Esophagus muscularis mucosa (tissue), 4 donors: ENCODE data around the gene RNF40. TPM values are rescaled to one million over a fixed set of nuclear protein-coding genes. Genes with fewer than 3 reads are reported as not detected.

Experiments
- DNase-seq: peaks from one replicate; pipeline ENCODE4 v3.0.0-alpha.2; 2017; ENCODE audit errors: extremely low spot score
- H3K27ac ChIP-seq, 4 donors: fragments of 200-600 bp; sonication (generic); replicated peaks in 1 of 4; 1 replicate in 3 of 4; 2 replicates in 1 of 4; pipeline ENCODE4 v1.5.1; 2016 to 2019; ENCODE audit warnings: mild to moderate bottlenecking in 1 of 4
- H3K27me3 ChIP-seq, 4 donors: fragments of 200-600 bp; sonication (generic); one replicate each; pipeline versions ENCODE4 v1.5.1 to v1.6.0; 2016 to 2019
- H3K36me3 ChIP-seq, 4 donors: fragments of 200-600 bp; sonication (generic); one replicate each; pipeline ENCODE4 v1.5.1; 2016 to 2019
- H3K4me1 ChIP-seq, 4 donors: fragments of 200-600 bp; sonication (generic); one replicate each; pipeline ENCODE4 v1.5.1; 2016 to 2019
- H3K4me3 ChIP-seq, 4 donors: fragments of 200-600 bp; sonication (generic); 1 replicate in 2 of 4; 2 replicates in 2 of 4; pipeline ENCODE4 v1.5.1; 2016 to 2019; ENCODE audit warnings: mild to moderate bottlenecking in 4 of 4, moderate library complexity in 1 of 4
- H3K9me3 ChIP-seq, 4 donors: fragments of 200-600 bp; sonication (generic); 1 replicate in 3 of 4; 2 replicates in 1 of 4; pipeline ENCODE4 v1.5.1; 2016 to 2019
- EP300 ChIP-seq: sonication (generic); formaldehyde crosslinking; IDR thresholded peaks from one replicate; pipeline ENCODE4 v1.6.1; 2017; ENCODE audit warnings: antibody characterized with exemption
- POLR2A ChIP-seq: fragments of 450-650 bp; IDR thresholded peaks from one replicate; pipeline ENCODE4 v1.6.1; 2017; ENCODE audit warnings: antibody characterized with exemption, moderate library complexity, mild to moderate bottlenecking, low read depth
- POLR2AphosphoS5 ChIP-seq, 2 donors: sonication (generic); formaldehyde crosslinking; IDR thresholded peaks; one replicate each; pipeline ENCODE4 v1.6.1; 2017; ENCODE audit warnings: antibody characterized with exemption in 2 of 2
- WGBS: methylation state at CpG from one replicate; pipeline ENCODE4 v1.1.5; 2018; 5-methylcytosine and 5-hydroxymethylcytosine counted together
- intact Hi-C: fragments of 100-400 bp; cut with DNase I; formaldehyde crosslinking; loops from one replicate; pipeline ENCODE4 v1.15.1; 2023
- total RNA-seq, 4 donors: library from RNA; depleted of rRNA; stranded (reverse); fragments of >200 nt; gene quantifications; one replicate each; pipeline versions ENCODE4 v1.1.0 to v1.2.1, GENCODE V29; 2016
- TF ChIP-seq, protein P1 (sequence below), 3 experiments: fragments of 200-600 bp in 2 of 3; fragments of 450-650 bp in 1 of 3; sonication (generic) in 2 of 3; IDR thresholded peaks; one replicate each; pipeline ENCODE4 v1.5.1; 2017 to 2019; ENCODE audit warnings: antibody characterized with exemption in 3 of 3, mild to moderate bottlenecking in 2 of 3, moderate library complexity in 1 of 3

The RNF40 gene
- total RNA-seq, 4 donors from 2014 or later, result 61.9 to 86.9 (median 67.0) TPM

DNA sequence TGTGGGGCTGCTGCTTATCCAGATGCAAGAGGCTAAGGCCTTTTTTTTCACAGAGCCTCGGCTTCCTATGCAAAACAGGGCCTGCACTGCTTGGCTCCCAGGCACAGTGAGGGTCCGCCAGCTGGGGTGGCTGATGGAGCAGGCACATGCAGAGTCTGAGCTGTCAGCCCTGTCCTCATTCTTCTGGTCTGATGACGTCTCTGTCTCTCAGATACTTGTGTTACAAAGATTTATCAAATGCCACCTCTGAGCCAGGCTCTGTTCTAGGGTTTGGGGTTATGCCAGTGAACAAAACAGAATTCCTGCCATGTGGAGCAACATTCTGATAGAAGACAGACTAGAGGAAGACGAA is 4.8 kb downstream of the RNF40 start:
- H3K27ac ChIP-seq, result no peak overlapping the region
- no peaks in the 10 kb centered on the region for H3K9me3 ChIP-seq
- H3K27me3 ChIP-seq, result no peaks in the 10 kb centered on the region
- WGBS, result 59% methylated on average over 4 of the region's 4 CpGs
- TF ChIP-seq POLR2A (no peak), EP300 (no peak), POLR2AphosphoS5 (IDR thresholded peaks at IDR 0.05) (no peak)
- TF ChIP-seq, protein P1, sequence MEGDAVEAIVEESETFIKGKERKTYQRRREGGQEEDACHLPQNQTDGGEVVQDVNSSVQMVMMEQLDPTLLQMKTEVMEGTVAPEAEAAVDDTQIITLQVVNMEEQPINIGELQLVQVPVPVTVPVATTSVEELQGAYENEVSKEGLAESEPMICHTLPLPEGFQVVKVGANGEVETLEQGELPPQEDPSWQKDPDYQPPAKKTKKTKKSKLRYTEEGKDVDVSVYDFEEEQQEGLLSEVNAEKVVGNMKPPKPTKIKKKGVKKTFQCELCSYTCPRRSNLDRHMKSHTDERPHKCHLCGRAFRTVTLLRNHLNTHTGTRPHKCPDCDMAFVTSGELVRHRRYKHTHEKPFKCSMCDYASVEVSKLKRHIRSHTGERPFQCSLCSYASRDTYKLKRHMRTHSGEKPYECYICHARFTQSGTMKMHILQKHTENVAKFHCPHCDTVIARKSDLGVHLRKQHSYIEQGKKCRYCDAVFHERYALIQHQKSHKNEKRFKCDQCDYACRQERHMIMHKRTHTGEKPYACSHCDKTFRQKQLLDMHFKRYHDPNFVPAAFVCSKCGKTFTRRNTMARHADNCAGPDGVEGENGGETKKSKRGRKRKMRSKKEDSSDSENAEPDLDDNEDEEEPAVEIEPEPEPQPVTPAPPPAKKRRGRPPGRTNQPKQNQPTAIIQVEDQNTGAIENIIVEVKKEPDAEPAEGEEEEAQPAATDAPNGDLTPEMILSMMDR (IDR thresholded peaks at IDR 0.05), result no peak
- peaks cover 20 to 24% (median 23%) of the 10 kb centered on the region in 4 donors for H3K4me1 ChIP-seq
- intact Hi-C loops, result no loop called here
- H3K36me3 ChIP-seq, result peaks cover 78 to 90% (median 88%) of the 10 kb centered on the region in 4 donors
- DNase-seq, result no peak
- no peak overlapping the region for H3K4me3 ChIP-seq

DNA sequence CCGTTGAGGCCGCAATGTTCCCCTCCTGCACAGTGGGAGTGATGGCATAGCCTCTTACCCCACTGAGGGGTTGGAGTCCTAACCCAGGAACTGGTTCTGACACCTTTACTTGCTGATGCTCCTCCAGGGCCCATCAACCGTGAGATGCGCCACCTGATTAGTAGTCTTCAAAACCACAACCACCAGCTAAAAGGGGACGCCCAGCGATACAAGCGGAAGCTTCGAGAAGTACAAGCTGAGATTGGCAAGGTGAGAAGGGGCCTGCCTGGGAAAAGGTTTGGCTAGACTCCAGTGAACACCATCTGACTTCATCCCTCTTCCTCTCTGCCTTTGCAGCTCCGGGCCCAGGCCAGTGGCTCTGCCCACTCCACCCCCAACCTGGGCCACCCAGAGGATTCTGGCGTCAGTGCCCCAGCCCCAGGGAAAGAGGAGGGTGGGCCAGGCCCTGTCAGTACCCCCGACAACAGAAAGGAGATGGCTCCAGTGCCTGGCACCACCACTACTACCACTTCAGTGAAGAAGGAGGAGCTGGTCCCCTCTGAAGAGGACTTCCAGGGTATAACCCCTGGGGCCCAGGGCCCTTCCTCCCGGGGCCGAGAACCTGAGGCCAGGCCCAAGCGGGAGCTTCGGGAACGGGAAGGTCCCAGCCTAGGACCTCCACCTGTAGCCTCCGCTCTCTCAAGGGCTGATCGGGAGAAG is 5.8 kb downstream of the RNF40 start:
- Histone ChIP-seq H3K4me3 (no peak overlapping the region), H3K27ac (peak overlapping the region in 1 of 4 donors; percentile 14), H3K27me3 (no peaks in the 10 kb centered on the region), H3K36me3 (peaks cover 88 to 100% (median 98%) of the 10 kb centered on the region in 4 donors), H3K9me3 (no peaks in the 10 kb centered on the region), H3K4me1 (peaks cover 15 to 20% (median 19%) of the 10 kb centered on the region in 4 donors)
- TF ChIP-seq POLR2AphosphoS5 (IDR thresholded peaks at IDR 0.05) (no peak), POLR2A (no peak), EP300 (no peak)
- TF ChIP-seq, protein P1 (IDR thresholded peaks at IDR 0.05), result no peak
- no peak for DNase-seq
- 92% methylated on average over 10 of the region's 18 CpGs for WGBS
- intact Hi-C loops, result no loop called here

DNA sequence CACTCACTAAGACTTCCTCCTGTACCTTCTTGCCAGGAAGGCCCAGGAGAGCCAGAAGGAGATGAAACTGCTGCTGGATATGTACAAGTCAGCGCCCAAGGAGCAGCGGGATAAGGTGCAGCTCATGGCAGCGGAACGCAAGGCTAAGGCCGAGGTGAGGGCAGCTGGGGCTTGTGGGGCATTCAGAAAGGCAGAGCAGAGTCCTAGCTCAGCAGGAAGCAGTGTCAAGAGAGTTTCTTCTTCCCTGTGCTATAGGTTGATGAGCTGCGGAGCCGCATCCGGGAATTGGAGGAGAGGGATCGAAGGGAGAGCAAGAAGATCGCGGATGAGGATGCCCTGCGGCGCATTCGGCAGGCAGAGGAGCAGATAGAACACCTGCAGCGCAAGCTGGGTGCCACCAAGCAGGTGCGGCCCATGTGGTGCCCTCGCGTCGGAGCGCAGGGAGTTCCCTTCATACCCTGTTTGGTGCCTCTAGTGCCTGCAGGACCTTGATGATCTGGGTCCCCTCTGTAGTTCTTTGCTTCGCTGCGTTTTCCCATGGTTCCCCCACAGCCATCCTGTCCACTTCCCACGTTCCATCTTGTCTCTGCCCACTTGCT is 6.6 kb downstream of the RNF40 start:
- DNase-seq, result no peak
- intact Hi-C loops, result no loop called here
- 92% methylated on average over 19 of the region's 23 CpGs for WGBS
- H3K36me3 ChIP-seq, result peaks cover 93 to 100% (median 100%) of the 10 kb centered on the region in 4 donors
- no peaks in the 10 kb centered on the region for H3K27me3 ChIP-seq
- H3K4me1 ChIP-seq, result peaks cover 8 to 15% (median 12%) of the 10 kb centered on the region in 4 donors
- no peak overlapping the region for H3K4me3 ChIP-seq
- H3K27ac ChIP-seq, result no peak overlapping the region
- TF ChIP-seq POLR2AphosphoS5 (IDR thresholded peaks at IDR 0.05), result no peak
- TF ChIP-seq EP300, result no peak
- TF ChIP-seq, protein P1 (IDR thresholded peaks at IDR 0.05), result no peak
- TF ChIP-seq POLR2A, result no peak
- no peaks in the 10 kb centered on the region for H3K9me3 ChIP-seq

DNA sequence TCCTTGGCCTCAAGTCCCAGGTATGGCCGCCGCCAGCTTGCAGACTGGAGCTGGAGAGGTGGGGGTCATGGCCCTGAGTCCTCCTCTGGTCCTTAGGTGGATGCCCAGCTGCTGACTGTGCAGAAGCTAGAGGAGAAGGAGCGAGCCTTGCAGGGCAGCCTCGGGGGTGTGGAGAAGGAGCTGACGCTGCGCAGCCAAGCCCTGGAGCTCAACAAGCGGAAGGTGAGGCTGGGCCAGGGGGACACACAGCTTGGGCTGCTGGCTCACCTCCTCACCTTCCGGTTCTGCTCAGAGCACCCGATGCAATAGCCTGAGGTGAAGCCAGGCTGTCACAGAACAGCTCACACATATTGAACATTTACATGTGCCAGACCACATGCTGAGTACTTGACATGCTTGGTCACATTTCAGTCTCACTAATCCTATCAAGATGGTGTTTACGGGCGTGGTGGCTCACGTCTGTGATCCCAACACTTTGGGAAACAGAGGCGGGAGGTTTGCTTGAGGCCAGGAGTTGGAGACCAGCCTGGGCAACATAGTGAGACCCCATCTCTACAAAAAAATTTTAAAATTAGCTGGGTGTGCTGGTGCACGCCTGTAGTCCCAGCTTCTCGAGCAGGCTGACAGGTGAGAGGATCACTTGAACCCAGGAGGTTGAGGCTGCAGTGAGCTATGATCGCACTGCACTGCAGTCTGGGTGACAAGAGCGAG is 7.4 kb downstream of the RNF40 start:
- no peak for DNase-seq
- TF ChIP-seq, protein P1 (IDR thresholded peaks at IDR 0.05), result no peak
- no peak for TF ChIP-seq POLR2A
- no peak for TF ChIP-seq POLR2AphosphoS5 (IDR thresholded peaks at IDR 0.05)
- no peak for TF ChIP-seq EP300
- no peaks in the 10 kb centered on the region for H3K9me3 ChIP-seq
- WGBS, result 92% methylated on average over 17 of the region's 17 CpGs
- no peak overlapping the region for H3K4me3 ChIP-seq
- intact Hi-C loops, result no loop called here
- H3K36me3 ChIP-seq, result peaks cover 85 to 100% (median 100%) of the 10 kb centered on the region in 4 donors
- no peak overlapping the region for H3K27ac ChIP-seq
- no peaks in the 10 kb centered on the region for H3K27me3 ChIP-seq
- H3K4me1 ChIP-seq, result peaks cover 5 to 15% (median 7%) of the 10 kb centered on the region in 4 donors
